LNCaP clone FGC (cell line): ENCODE measurements around the gene PCDH9.

Source experiments
- DNase-seq: peaks from one replicate; pipeline ENCODE4 v3.0.0-alpha.2; 2011; ENCODE audit warnings: low read depth
- H3K4me3 ChIP-seq: 2 replicates; pipeline ENCODE4 v1.5.1; 2011; ENCODE audit warnings: mild to moderate bottlenecking, low read depth, low read length, control low read depth
- TF ChIP-seq, protein P1 (sequence below): IDR thresholded peaks from 2 replicates; pipeline ENCODE4 v1.5.1; 2012; ENCODE audit warnings: mild to moderate bottlenecking; ENCODE audit not compliant: control insufficient read depth, insufficient read depth; ENCODE audit errors: extremely low read depth

PCDH9 gene

DNA sequence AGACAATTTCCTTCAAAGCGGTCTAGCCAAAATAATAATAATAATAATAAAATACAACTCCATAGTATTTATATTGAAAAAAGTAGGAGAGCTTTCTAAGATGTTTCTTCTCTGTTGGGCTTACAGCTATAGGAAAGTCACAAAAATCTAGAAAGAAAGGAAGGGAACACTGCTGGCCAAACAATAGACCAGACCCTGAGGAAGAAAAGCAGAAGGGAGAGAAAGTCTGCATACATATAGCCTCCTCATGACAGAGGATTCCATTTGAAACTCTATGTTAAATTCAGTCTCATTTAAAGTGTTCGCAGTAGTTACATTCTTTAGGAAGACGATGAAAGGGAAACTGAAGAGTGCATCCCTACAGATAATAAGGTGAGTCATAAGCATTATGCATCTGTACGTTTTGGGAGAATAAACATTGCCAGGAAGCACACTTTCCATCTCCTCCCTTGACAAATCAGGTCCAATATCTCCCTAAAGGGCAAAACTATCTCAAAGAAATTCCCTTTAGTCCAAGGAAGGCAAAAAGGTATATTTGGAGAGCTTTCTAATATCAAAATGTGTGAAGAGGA lies 86.5 kb downstream of the PCDH9 start:
- no peak for DNase-seq
- H3K4me3 ChIP-seq: no peak overlapping the region
- TF ChIP-seq, protein P1, sequence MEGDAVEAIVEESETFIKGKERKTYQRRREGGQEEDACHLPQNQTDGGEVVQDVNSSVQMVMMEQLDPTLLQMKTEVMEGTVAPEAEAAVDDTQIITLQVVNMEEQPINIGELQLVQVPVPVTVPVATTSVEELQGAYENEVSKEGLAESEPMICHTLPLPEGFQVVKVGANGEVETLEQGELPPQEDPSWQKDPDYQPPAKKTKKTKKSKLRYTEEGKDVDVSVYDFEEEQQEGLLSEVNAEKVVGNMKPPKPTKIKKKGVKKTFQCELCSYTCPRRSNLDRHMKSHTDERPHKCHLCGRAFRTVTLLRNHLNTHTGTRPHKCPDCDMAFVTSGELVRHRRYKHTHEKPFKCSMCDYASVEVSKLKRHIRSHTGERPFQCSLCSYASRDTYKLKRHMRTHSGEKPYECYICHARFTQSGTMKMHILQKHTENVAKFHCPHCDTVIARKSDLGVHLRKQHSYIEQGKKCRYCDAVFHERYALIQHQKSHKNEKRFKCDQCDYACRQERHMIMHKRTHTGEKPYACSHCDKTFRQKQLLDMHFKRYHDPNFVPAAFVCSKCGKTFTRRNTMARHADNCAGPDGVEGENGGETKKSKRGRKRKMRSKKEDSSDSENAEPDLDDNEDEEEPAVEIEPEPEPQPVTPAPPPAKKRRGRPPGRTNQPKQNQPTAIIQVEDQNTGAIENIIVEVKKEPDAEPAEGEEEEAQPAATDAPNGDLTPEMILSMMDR: no peak

DNA sequence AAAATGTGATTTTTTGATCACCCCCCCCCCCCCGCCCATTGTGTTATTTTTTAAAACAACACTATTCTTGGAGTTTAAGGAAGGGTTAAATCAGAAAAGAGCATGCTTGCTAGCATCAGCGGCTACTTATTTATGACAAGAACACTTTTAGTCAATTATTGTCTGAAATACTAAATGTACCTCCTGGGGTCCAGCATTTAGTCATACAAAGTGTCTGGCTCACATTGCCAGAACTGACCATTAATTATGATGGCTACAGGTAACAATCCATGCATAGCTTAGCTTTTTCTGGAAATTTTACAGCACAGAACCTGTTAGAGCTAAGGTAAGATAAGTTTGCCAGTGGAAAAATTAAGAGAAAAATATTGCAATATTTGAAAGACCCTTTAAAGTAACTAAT lies 90.1 kb downstream of the PCDH9 start:
- DNase-seq: no peak
- H3K4me3 ChIP-seq: no peak overlapping the region
- TF ChIP-seq, protein P1: no peak

DNA sequence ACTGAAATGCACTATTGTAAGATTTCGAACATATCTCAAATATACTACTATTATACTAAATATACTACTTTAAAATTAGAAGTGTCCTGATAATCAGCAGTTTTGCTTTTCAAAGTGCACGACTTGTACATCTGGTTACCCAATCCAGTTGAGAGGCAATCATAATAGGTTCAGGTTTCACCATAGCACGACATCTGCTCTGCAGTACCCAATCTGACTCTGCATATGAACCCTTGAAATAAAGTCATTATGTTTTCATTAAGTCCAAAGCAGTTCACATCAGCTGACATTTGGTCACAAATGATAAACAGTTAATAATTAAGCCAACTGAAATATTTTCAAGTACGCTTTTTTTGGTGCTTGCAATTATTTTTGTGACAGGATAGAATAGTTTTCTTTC lies 90.6 kb downstream of the PCDH9 start:
- H3K4me3 ChIP-seq: no peak overlapping the region
- DNase-seq: no peak
- TF ChIP-seq, protein P1: no peak

DNA sequence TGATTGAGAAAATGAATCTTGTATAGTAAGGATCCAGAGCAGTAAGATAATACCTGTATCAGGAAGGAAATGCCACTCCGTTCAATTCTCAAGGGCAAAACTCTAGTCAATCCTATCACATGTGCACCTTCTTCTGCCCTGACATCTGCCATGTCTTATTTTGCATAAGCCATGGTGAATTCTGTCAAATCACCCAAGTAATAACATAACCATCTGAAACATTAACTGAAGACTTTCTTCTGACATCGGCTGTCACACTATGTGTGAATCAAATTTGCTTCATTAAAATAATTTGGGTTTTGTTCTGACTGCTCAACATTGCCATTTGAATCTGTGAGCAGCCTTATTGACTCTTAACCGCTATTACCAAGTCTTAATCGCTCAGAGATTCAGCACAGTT lies 91.2 kb downstream of the PCDH9 start:
- TF ChIP-seq, protein P1: no peak
- no peak for DNase-seq
- no peak overlapping the region for H3K4me3 ChIP-seq

DNA sequence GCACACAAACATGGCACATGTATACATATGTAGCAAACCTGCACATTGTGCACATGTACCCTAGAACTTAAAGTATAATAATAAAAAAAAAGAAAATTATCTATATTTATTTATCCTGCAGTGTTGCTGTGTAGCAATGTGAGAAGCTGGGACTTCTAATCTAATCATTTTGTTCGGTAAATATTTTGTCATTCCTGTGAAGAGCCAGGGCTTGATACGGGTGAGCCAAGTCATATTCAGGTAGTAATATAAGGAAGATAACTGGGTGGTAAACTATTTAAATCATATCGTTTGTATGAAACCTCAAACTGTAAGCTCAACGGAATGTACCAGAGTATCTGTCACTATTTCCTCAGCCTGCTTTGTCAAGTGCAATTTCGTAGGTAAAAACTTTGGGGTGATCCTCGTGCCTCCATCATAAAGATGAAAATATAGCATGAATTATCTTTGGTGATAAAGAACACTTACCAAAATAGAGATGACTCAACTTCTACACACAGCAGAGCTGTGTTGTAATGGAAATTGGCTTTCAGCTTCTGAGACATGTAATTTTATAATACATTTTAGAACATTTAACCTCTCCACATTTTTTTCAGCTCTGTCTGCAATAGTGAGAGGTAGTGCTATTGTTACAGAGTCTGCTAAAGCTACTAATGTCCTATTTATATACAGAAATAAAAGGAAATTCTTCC lies 92.9 kb downstream of the PCDH9 start:
- H3K4me3 ChIP-seq: no peak overlapping the region
- no peak for DNase-seq
- TF ChIP-seq, protein P1: no peak

DNA sequence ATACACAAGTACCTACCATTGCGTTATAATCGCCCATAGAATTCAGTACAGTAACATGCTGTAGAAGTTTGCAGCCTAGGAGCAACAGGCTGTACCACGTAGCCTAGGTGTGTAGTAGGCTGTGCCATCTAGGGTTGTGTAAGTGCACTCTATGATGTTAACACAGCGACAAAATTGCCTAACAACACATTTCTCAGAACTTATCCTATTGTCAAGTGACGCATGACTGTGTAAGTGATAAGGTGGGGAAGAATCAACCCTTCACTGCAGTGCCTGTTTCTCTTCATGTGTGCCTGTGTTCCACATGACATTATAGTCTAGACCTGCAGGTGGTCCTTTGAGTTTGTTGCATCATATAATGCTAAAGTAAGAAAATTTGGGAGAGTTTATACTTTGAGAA lies 94.0 kb downstream of the PCDH9 start:
- TF ChIP-seq, protein P1: no peak

DNA sequence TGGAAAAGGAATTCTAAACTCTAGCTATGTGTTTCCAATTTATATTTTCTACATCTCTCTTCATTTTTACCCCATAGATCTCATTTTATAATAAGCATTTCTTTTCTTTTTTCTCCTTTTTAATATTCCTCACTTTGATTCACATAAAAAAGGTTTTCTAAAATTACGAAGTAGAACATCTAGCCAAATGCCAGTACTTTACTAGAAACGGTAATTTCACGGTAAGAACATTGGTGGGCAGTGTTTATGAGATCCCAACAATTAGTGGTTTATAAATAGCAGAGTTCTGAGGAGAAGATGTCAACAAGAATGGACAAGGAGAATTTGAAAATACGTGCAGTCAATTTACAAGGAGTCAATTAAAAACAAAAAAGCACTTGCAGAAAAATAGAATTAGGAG lies 94.8 kb downstream of the PCDH9 start:
- no peak for DNase-seq
- TF ChIP-seq, protein P1: no peak
- H3K4me3 ChIP-seq: no peak overlapping the region

More for the DNA sequence above, 94.0 kb downstream of the PCDH9 start:
- H3K4me3 ChIP-seq: no peak overlapping the region
- DNase-seq: no peak
